GM19238 (cell line): Measurements from ENCODE around the gene TAF4B.

Experiments used
- DNase-seq: peaks from one replicate; pipeline ENCODE4 v3.0.0; 2011; ENCODE audit warnings: low spot score; ENCODE audit not compliant: insufficient read length

The TAF4B gene

GRCh38 chr18:26304511-26304910 is 78.3 kb downstream of the TAF4B start:
- no peak for DNase-seq

GRCh38 chr18:26307161-26307773 is 81.0 kb downstream of the TAF4B start:
- peak; percentile 13 for DNase-seq

- no peak for DNase-seq
Measured at GRCh38 chr18:26309281-26309680, 83.0 kb downstream of the TAF4B start.

GRCh38 chr18:26312199-26312598 is 86.0 kb downstream of the TAF4B start:
- no peak for DNase-seq

GRCh38 chr18:26317398-26317797 is 91.2 kb downstream of the TAF4B start:
- DNase-seq: no peak

GRCh38 chr18:26320686-26321085 is 94.4 kb downstream of the TAF4B start:
- no peak for DNase-seq

GRCh38 chr18:26322890-26323653 is 96.8 kb downstream of the TAF4B start:
- DNase-seq: no peak

GRCh38 chr18:26325771-26326170 is 99.5 kb downstream of the TAF4B start:
- no peak for DNase-seq

GRCh38 chr18:26327062-26327461 is 100.8 kb downstream of the TAF4B start:
- DNase-seq: no peak

- no peak for DNase-seq
Measured at GRCh38 chr18:26332991-26333390, 106.7 kb downstream of the TAF4B start.

- DNase-seq: no peak
Measured at GRCh38 chr18:26335156-26335555, 108.9 kb downstream of the TAF4B start.

- no peak for DNase-seq
Measured at GRCh38 chr18:26335571-26336487, 109.6 kb downstream of the TAF4B start.

- no peak for DNase-seq
Measured at GRCh38 chr18:26336572-26336971, 110.3 kb downstream of the TAF4B start.

GRCh38 chr18:26342646-26343045 is 116.4 kb downstream of the TAF4B start:
- DNase-seq: no peak

GRCh38 chr18:26350961-26351360 is 124.7 kb downstream of the TAF4B start:
- no peak for DNase-seq

GRCh38 chr18:26356045-26356785 is 130.0 kb downstream of the TAF4B start:
- DNase-seq: no peak

GRCh38 chr18:26357960-26358359 is 131.7 kb downstream of the TAF4B start:
- DNase-seq: no peak

GRCh38 chr18:26362021-26362420 is 135.8 kb downstream of the TAF4B start:
- no peak for DNase-seq

- DNase-seq: no peak
Measured at GRCh38 chr18:26367425-26367824, 141.2 kb downstream of the TAF4B start.

- no peak for DNase-seq
Measured at GRCh38 chr18:26370037-26370436, 143.8 kb downstream of the TAF4B start.

- no peak for DNase-seq
Measured at GRCh38 chr18:26376105-26376504, 149.9 kb downstream of the TAF4B start.
